GM12878 (cell line): ENCODE results near the gene THSD4. TPM values are rescaled to one million over a fixed set of nuclear protein-coding genes. Genes with fewer than 3 reads are reported as not detected.

Experiments
- ATAC-seq: fragments of 200-7000 bp; cut with Tn5 transposase; 3 replicates; pipeline ENCODE4 v1.9.1; 2020; ENCODE audit warnings: mild to moderate bottlenecking, moderate library complexity
- BruUV-seq: library from RNA; stranded (reverse); fragments of 400-500 nt; replicated peaks from 2 replicates; lab custom pipeline; 2021; lab: Mats Ljungman, UMichigan
- CTCF ChIA-PET: fragments of 300-600 bp; sonication (Branson Sonifier 250); formaldehyde crosslinking; extraction: SDS; loops from one replicate; lab custom pipeline; 2021; ENCODE audit warnings: inconsistent platforms; lab: Yijun Ruan, JAX
- POLR2A ChIA-PET: fragments of 350-600 bp; formaldehyde crosslinking; extraction: SDS; loops from one replicate; lab custom pipeline; 2021; ENCODE audit warnings: inconsistent platforms; lab: Charles Lee
- RAD21 ChIA-PET: fragments of 300-600 bp; sonication (Branson Sonifier 250); formaldehyde crosslinking; loops from one replicate; lab custom pipeline; 2023; ENCODE audit warnings: antibody characterized with exemption; ENCODE audit not compliant: unreplicated experiment; lab: Charles Lee
- SMC1A ChIA-PET: fragments of 300-600 bp; sonication (Branson Sonifier 250); formaldehyde crosslinking; loops from one replicate; lab custom pipeline; 2023; ENCODE audit not compliant: unreplicated experiment, uncharacterized antibody; lab: Charles Lee
- DNase-seq: peaks from one replicate; pipeline ENCODE4 v3.0.0-alpha.2; 2011; ENCODE audit warnings: low read depth, low spot score
- FAIRE-seq: peaks from 3 replicates; lab custom pipeline; 2011; peaks lifted over from hg19 to GRCh38; lab: Jason Lieb, UNC
- H2AFZ ChIP-seq: 2 replicates; pipeline ENCODE4 v1.6.0; 2011; ENCODE audit warnings: low read depth, low read length, control low read depth; ENCODE audit not compliant: control insufficient read depth
- H3K27ac ChIP-seq: 2 replicates; pipeline ENCODE4 v1.5.1; 2011; ENCODE audit warnings: control low read depth; ENCODE audit not compliant: control insufficient read depth, insufficient read depth
- H3K27me3 ChIP-seq, 2 experiments: replicated peaks in 1 of 2; 2 replicates each; pipeline versions ENCODE4 v1.6.0 to v1.6.1; 2011; ENCODE audit warnings: low read length in 1 of 2; ENCODE audit not compliant: control insufficient read depth in 2 of 2, insufficient read depth in 2 of 2
- H3K36me3 ChIP-seq, 2 experiments: 2 replicates each; pipeline ENCODE4 v1.5.1; 2011; ENCODE audit warnings: low read length in 1 of 2; ENCODE audit not compliant: control insufficient read depth in 2 of 2, insufficient read depth in 2 of 2
- H3K4me1 ChIP-seq: 2 replicates; pipeline ENCODE4 v1.6.1; 2011; ENCODE audit warnings: mild to moderate bottlenecking, low read length, moderate library complexity, mixed read lengths; ENCODE audit not compliant: control insufficient read depth, insufficient read depth
- H3K4me2 ChIP-seq: 2 replicates; pipeline ENCODE4 v1.6.0; 2011; ENCODE audit warnings: control low read depth; ENCODE audit not compliant: control insufficient read depth, insufficient read depth
- H3K4me3 ChIP-seq: fragments of 200-600 bp; sonication (generic); 2 replicates; pipeline ENCODE4 v1.5.1; 2016
- H3K79me2 ChIP-seq: 2 replicates; pipeline ENCODE4 v1.6.0; 2011; ENCODE audit warnings: low read length; ENCODE audit not compliant: control insufficient read depth, insufficient read depth
- H3K9ac ChIP-seq: 2 replicates; pipeline ENCODE4 v1.8.0; 2011; ENCODE audit warnings: low read length, control low read depth, mixed read lengths; ENCODE audit not compliant: control insufficient read depth, insufficient read depth
- H3K9me3 ChIP-seq: replicated peaks from 3 replicates; pipeline ENCODE4 v1.5.1; 2011; ENCODE audit warnings: mild to moderate bottlenecking, low read length; ENCODE audit not compliant: control insufficient read depth, insufficient read depth
- H4K20me1 ChIP-seq: 2 replicates; pipeline ENCODE4 v1.6.0; 2011; ENCODE audit not compliant: control insufficient read depth, insufficient read depth
- ETV6 ChIP-seq, 2 experiments: fragments of 450-650 bp in 1 of 2; IDR thresholded peaks in 1 of 2; conservative IDR thresholded peaks in 1 of 2; 2 replicates each; pipeline ENCODE4 v1.6.1; 2014; ENCODE audit warnings: antibody characterized with exemption in 1 of 2, borderline replicate concordance in 1 of 2, low read depth in 1 of 2, mild to moderate bottlenecking in 1 of 2, moderate library complexity in 1 of 2
- MTA3 ChIP-seq: IDR thresholded peaks from 2 replicates; pipeline ENCODE4 v1.6.1; 2012; ENCODE audit warnings: low read length, inconsistent platforms, borderline replicate concordance
- NRF1 ChIP-seq: conservative IDR thresholded peaks from 2 replicates; pipeline ENCODE4 v1.6.1; 2011; ENCODE audit warnings: mild to moderate bottlenecking, low read depth, low read length, improper control_type of control experiment
- SMC3 ChIP-seq: IDR thresholded peaks from 2 replicates; pipeline ENCODE4 v1.6.1; 2011; ENCODE audit warnings: low read length, improper control_type of control experiment, borderline replicate concordance
- TCF12 ChIP-seq: IDR thresholded peaks from 2 replicates; pipeline ENCODE4 v1.6.1; 2011; ENCODE audit warnings: low read depth, mild to moderate bottlenecking, low read length
- ZSCAN29 ChIP-seq: fragments of 450-650 bp; IDR thresholded peaks from 2 replicates; pipeline ENCODE4 v1.6.1; 2017; ENCODE audit warnings: mild to moderate bottlenecking, moderate library complexity
- WGBS: methylation state at CpG from one replicate; pipeline ENCODE4 v1.1.6; 2016; ENCODE audit warnings: low lambda C conversion rate; ENCODE audit not compliant: insufficient replicate concordance, insufficient coverage; ENCODE audit errors: missing lambda C conversion rate; 5-methylcytosine and 5-hydroxymethylcytosine counted together
- in situ Hi-C: fragments of 300-500 bp; cut with MboI; formaldehyde crosslinking; loops from 9 replicates; pipeline ENCODE4 v1.14.3; 2018; ENCODE audit warnings: mixed read lengths
- intact Hi-C: fragments of 100-400 bp; cut with micrococcal nuclease; formaldehyde crosslinking; loops from one replicate; pipeline ENCODE4 v1.14.2; 2022; ENCODE audit not compliant: unreplicated experiment
- polyA plus RNA-seq, 11 experiments: library from polyadenylated mRNA; depleted of rRNA in 4 of 11; unstranded in 6 of 11; stranded (reverse) in 5 of 11; fragments of >200 nt; fragmentation: Nextera tagmentation in 4 of 11; fragmentation: Illumina TruSeq in 1 of 11; extraction: Ambion mirVana in 4 of 11; extraction: Trizol in 1 of 11; gene quantifications; 1 replicate in 1 of 11; 2 replicates in 10 of 11; pipeline versions ENCODE4 v1.2.1 to v1.2.3, GENCODE V29; 2011 to 2016; ENCODE audit warnings: inconsistent platforms in 2 of 11, missing spikeins in 2 of 11, low read depth in 1 of 11
- total RNA-seq, 4 experiments: library from RNA; depleted of rRNA in 3 of 4; stranded (reverse); fragments of >200 nt in 3 of 4; fragmentation: Illumina TruSeq in 1 of 4; extraction: Trizol in 1 of 4; gene quantifications; 2 replicates each; pipeline versions ENCODE4 v1.2.1 to v1.2.3, GENCODE V29; 2013 to 2021

THSD4 gene
- total and polyA plus RNA-seq, 10 of the 15 experiments (the other 5 are each of a cell fraction or from before 2014, with no cell fraction given), result 0.04 to 0.13 (median 0.05) TPM; not detected in 7

DNA sequence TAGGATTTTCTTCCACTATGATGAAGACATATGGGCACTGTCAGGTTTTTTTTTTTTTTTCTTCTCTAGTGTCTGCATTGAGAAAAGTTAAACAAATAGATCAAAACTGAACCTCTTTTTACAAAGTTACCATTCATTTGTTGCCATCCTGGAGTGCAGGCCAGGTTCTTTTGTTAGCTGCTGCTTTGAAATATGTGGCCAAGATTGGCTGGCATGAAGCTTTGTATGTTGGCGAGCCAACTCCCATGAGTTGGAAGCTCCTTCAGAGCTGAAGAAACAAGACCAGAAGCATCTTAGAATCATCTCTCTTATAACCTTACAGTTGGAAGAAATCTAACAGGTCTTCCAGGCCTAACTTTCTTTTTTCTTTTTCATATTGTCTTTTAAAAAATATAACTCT lies 346.5 kb downstream of the THSD4 start:
- FAIRE-seq (no peak), ATAC-seq (no peak), DNase-seq (no peak)
- Histone ChIP-seq H3K4me1 (no peaks in the 10 kb centered on the region), H4K20me1 (no peaks in the 10 kb centered on the region), H3K9me3 (no peaks in the 10 kb centered on the region), H3K4me3 (no peak overlapping the region), H3K36me3 (no peaks in the 10 kb centered on the region), H2AFZ (no peak overlapping the region), H3K79me2 (no peaks in the 10 kb centered on the region), H3K27ac (no peak overlapping the region), H3K27me3 (no peaks in the 10 kb centered on the region; a peak in 1 of 4 replicates), H3K9ac (no peak overlapping the region), H3K4me2 (no peak overlapping the region)
- TF ChIP-seq ZSCAN29 (no peak), MTA3 (no peak), SMC3 (no peak), ETV6 (conservative IDR thresholded peaks at IDR 0.05 in 1 of 2, IDR thresholded peaks at IDR 0.05 in 1 of 2; ENCODE audit: borderline replicate concordance in 1 of 2, low read depth in 1 of 2) (no peak)
- WGBS, result 0% methylated on average over 1 of the region's 1 CpG
- CTCF ChIA-PET, result interaction anchor here (0.7 kb wide), 1 partner anchor 309 kb away, joined by 3 read pairs; no protein-coding TSS in a partner anchor
- intact Hi-C loops (no loop called here), in situ Hi-C loops (no loop called here)
- SMC1A ChIA-PET, result no interaction called here
- POLR2A ChIA-PET, result no interaction called here
- BruUV-seq, result no TSS peak
- RAD21 ChIA-PET, result no interaction called here

GRCh38 chr15:71462638-71463037 lies 347.4 kb downstream of the THSD4 start:
- Histone ChIP-seq H3K27ac (no peak overlapping the region), H4K20me1 (no peaks in the 10 kb centered on the region), H3K4me1 (no peaks in the 10 kb centered on the region), H3K27me3 (no peaks in the 10 kb centered on the region; a peak in 1 of 4 replicates), H3K36me3 (no peaks in the 10 kb centered on the region), H3K4me3 (no peak overlapping the region), H2AFZ (no peak overlapping the region), H3K9me3 (no peaks in the 10 kb centered on the region), H3K4me2 (no peak overlapping the region), H3K9ac (no peak overlapping the region), H3K79me2 (no peaks in the 10 kb centered on the region)
- no peak for ATAC-seq
- BruUV-seq, result no TSS peak
- TF ChIP-seq NRF1, result no peak
- no peak for TF ChIP-seq TCF12
- POLR2A ChIA-PET, result no interaction called here
- intact Hi-C loops (no loop called here), in situ Hi-C loops (no loop called here)
- no peak for DNase-seq
- RAD21 ChIA-PET, result no interaction called here
- CTCF ChIA-PET, result interaction anchor here (0.7 to 1.4 kb wide), 2 partner anchors 17 to 308 kb away, joined by 3 read pairs; no protein-coding TSS in a partner anchor
- SMC1A ChIA-PET, result no interaction called here
- WGBS, result 47% methylated on average over 1 of the region's 1 CpG
- no peak for FAIRE-seq
